ENCODE measurements around the gene PTPRN2.
"Not testable (repeated sequence)": the region's sequence is repeated elsewhere in the genome, so short reads cannot be mapped to it uniquely, and the experiment has no call there.

The PTPRN2 gene

DNA sequence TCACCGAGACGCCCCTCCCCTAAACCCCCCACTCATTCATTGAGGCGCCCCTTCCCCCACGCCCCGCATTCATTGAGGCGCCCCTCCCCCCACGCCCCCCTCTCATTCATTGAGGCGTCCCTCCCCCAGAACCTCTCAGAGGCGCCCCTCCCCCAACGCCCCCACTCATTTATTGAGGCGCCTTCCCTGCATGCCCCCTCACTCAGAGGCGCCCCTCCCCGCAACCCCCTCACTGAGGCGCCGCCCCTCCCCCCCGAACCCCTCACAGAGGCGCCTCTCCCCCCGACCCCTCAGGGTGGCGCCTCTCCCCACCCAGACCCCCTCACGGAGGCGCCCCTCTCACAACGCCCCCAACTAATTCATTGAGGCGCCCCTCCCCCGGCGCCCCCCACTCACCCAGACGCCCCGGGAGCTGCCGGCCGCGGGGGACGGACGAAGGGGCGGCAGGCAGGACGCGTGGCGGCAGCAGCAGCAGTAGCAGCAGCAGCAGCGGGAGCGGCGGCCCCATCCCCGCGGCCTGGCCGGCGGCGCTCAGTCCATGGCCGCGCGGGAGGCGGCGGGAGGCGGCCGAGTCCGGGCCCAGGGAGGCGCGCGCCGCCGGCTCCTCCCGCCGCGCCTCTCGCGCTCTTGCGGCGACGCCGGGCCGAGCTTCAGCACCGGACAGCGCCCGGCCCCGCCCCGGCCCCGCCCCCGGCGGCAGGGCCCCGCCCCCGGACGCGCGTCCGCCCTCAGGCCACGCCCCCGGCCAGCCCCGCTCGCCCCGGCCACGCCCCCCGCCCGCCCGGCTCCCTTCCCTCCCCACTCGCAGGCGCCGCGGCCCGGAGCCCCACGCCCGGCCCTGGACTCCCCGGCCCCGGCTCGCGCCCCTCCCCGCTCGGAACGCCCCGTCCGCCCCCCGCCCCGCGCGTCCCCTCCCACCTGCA lies at the start of gene PTPRN2:
TSS of gene PTPRN2 (minus strand) at position 662 of the 923 bp plus-strand sequence.
- DNase-seq: peak; percentile 48

DNA sequence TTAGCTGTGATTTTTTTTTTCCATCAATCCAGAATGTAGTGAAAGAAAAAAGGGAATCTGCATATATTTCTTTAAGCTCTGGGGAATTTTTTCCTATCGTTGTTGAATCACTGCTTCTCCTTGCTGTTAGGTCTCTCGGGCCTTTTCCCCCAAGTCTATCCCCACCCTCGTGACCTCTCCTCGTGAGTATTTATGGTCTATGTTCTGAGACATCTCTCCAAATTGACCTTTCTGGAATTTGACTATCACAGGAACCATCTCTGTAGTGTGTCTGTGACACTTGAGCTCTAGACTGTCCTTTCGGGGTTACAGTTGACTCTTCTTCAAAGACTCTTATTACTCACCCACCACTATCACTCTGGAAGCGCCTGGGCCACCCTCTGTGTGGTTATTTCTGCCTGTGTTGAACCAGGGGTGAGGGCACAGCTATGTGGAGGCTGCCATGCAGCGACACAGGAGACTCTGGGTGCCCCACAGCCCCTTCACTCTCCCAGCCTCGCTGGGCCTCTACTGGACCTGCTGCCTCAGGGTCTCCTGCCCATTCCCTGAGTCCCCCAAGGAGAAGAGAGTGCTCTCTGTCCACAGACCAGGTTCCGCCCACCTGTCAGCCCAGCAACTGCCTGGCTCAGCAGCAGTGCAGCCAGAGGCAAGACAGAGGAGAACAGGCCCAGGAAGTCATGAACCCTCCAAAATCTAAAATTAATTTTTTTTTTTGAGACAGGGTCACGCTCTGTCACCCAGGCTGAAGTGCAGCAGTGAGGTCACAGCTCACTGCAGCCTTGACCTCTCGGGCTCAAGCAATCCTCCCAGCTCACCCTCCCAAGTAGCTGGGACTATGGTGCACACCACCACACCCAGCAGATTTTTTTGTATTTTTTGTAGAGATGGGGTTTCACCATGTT lies 45.7 kb upstream of the PTPRN2 start:
- no peak for DNase-seq

- no peak for DNase-seq
Measured at GRCh38 chr7:158631574-158632195, 44.1 kb upstream of the PTPRN2 start.

DNA sequence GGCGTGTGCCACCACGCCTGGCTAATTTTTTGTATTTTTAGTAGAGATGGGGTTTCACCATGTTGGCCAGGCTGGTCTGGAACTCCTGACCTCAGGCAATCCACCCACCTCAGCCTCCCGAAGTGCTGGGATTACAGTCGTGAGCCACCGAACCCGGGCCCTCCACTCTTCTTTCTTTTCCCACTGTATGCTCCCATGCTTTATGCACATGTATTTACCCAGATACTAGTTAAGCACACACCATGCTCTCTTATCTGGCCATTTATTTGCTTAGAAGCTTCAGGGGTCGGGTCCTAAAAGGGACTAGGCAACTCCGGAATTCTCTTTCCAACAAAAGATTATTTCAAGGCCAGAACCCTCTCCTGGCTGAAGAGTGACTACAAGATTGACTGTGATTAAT lies 38.7 kb upstream of the PTPRN2 start:
- DNase-seq: not testable (repeated sequence)

DNA sequence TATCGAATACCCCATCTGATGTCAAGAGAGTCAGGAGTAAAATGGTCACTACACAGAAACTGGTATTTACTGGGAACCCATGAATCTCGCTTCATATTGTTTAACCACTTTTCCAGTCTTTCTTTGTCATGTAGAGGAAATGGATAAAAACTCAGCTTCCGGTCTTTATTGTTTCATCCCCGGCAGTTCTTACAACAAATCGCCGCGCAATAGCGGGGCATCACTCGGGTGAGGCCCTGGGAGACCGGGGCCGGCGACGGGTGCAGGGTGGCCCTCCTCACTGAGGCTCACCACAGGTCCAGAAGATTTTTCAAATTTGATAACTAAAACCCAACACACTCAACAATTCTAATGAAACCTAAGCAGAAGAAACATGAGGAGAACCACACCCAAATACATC lies 35.6 kb upstream of the PTPRN2 start:
- no peak for DNase-seq

DNA sequence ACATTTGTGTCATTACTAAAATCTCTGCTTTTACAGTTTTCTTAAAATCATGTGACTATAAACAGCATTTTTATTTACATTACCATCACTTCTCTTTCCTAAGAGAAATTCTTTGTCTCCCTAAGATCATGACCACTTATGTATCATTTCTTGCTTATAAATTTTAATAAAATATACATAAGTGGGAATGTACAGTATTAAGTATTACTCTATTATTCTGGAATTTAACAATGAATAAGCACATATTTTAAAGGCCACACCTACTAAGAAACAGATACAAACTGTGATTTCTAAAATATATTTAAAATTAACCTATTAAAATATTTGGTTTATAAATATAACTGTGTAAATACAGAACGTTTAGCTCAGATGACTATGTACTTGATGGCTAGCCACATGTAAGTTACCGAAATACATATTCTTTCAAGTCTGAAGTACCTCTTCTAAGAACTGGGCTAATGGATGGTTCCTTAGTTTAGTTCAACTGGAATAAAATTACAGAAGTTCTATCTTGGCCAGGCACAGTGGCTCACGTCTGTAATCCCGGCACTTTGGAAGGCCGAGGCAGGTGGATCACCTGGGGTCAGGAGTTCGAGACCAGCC lies 33.3 kb upstream of the PTPRN2 start:
- no peak for DNase-seq

- DNase-seq: no peak
Measured at GRCh38 chr7:158620418-158620817, 32.8 kb upstream of the PTPRN2 start.

DNA sequence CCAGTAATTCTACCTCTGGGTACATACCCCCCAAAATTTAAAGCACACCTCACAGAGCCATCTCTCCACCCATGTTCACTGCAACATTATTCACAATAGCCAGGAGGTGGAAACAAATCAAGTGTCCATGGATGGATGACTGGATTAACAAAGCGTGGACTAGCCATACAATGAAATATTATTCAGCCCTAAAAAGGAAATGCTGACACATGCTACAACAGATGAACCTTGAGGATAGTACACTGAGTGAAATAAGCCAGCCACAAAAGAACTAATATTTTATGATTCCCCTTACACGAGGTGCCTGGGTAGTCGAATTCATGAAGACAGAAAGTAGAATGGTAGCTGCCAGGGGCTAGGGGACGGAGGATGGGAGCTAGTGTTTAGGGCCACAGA lies 31.1 kb upstream of the PTPRN2 start:
- no peak for DNase-seq

GRCh38 chr7:158617737-158618128 lies 30.1 kb upstream of the PTPRN2 start:
- peak; percentile 76 for DNase-seq

DNA sequence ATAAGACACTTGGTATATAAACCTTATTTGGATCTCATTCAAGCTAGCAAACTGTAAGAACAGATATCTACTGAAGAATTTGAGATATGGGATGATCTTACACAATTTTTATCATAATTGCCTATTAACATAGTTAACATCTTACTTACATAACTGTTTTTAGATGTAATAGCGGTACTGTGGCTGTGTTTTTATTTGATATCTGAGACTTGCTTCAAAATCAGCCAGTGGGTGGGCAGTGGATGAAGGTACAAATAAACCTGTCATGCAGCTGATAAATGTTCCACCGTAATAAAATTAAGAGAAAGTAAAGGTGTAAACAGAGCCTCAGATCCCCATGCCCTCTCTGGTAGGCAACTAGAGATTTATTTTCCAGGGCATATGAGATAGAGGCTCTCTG lies 28.4 kb upstream of the PTPRN2 start:
- DNase-seq: no peak

DNA sequence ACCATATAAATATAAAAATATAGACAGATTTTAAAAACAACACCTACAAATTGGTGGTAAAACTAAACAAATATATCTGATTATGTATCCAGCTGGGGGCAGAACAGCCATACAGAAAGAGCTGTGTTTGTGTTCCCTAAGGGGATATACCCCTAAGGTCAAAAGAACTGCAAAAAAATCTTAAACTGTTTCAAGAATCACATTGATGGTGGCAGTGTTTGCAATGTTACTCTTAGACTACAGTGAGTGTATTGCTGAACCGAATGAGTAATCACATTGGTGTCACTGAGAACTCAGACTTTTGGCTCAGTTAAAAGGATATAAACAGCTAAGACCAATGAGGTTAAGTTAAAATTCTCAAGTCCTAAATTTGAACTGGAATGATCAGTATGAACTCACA lies 27.1 kb upstream of the PTPRN2 start:
- peak; percentile 59 for DNase-seq

GRCh38 chr7:158613481-158613880 lies 25.9 kb upstream of the PTPRN2 start:
- no peak for DNase-seq

DNA sequence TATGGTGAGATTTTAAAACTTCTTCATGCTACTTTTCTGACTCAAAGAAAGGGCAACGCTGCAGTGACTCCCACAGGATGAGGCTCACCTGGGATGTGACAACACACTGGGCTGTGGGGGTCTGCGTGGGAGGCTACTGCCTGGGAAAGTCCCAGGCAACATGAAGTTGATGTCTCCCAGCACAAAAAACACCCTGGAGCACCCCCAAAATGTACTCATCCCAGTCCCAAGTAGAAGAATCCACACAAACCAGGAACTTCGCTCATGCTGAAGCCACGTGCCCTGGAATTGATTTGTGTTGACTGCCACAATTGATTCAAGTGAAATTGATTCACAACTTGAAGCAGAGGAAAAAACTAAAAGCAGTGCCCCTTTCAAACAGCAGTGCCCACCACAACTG lies 24.9 kb upstream of the PTPRN2 start:
- DNase-seq: no peak

DNA sequence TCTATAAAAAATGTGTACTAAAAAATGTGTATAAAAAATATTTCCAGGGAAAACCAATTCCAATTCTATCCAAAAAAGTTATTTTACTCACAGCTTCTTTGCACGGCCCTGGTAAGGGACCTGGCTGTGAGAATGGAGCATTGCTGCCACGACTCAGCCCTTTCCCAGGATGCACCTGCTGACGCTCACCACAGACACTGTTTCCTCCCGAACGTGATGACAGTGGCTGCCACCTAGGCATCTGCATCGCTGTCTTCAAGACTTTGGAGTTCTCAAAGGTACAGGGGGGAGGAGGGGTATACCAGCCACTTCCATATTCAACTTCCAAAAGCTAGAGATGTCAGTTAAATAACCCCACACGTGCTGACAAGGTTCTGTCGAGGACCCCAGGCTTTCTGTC lies 23.9 kb upstream of the PTPRN2 start:
- DNase-seq: no peak

DNA sequence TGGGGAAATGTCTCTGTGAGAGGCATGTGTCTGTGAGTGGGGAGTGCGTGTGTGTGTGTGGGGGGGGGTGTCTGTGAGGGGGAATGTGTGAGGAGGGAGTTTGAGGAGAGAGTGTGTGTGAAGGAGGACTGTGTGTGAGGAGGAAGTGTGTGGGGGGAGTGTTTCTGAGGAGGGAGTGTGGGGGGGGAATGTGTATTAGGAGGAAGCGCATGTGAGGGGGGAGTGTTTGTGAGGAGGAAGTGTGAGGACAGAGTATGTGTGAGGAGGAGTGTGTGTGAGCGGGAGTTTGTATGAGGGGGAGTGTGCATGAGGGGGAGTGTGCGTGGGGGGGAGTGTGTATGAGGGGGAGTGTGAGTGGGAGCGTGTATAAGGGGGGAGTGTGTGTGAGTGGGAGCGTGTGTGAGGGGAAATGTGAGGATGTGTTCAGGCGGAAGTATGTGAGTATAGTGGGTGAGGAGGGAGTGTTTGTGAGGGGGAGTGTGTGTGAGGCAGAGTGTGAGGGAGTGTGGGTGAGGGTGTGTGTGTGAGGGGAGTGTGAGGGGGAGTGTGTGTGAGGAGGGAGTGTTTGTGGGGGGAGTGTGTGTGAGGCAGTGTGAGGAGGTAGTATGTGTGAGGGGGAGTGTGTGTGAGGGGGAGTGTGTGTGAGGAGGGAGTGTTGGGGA lies 21.8 kb upstream of the PTPRN2 start:
- no peak for DNase-seq

- DNase-seq: no peak
Measured at GRCh38 chr7:158607563-158607962, 19.9 kb upstream of the PTPRN2 start.

DNA sequence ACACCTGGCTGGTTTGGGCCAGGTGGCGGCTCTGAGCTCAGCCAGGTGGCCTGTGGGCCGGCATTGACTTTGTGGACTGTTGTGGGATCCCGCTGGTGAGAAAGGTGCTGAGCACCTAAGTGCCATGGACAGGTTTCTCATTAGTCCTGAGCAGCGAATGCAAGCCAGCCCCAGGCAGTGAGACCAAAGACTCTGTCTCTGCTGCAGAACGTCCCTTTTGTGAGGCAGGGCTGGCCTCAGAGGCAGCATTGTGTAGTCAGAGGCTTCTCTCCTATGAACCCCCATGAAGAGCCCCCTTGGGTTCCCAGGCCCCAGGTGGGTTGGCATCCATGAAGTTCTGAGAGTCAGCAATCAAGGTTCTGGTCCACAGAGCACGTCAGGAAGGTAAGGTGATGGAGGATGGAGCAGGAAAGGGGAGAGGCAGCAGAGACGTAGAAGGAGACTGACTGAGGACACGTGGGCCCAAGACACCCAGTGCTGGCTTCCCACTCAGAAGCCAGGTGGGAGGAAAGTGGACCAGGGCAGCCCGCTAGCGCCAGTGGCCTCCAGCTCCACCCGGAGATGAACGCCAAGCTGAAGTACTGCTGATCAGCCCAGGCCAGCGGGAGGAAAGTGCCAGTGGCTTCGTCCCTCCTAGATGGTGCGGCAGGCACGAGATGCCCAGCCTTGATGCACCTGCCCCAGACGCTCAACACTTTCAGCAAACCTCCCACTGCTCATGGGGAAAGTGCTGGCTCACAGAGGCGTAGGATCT lies 19.2 kb upstream of the PTPRN2 start:
- DNase-seq: no peak

GRCh38 chr7:158606129-158606528 lies 18.5 kb upstream of the PTPRN2 start:
- DNase-seq: no peak

DNA sequence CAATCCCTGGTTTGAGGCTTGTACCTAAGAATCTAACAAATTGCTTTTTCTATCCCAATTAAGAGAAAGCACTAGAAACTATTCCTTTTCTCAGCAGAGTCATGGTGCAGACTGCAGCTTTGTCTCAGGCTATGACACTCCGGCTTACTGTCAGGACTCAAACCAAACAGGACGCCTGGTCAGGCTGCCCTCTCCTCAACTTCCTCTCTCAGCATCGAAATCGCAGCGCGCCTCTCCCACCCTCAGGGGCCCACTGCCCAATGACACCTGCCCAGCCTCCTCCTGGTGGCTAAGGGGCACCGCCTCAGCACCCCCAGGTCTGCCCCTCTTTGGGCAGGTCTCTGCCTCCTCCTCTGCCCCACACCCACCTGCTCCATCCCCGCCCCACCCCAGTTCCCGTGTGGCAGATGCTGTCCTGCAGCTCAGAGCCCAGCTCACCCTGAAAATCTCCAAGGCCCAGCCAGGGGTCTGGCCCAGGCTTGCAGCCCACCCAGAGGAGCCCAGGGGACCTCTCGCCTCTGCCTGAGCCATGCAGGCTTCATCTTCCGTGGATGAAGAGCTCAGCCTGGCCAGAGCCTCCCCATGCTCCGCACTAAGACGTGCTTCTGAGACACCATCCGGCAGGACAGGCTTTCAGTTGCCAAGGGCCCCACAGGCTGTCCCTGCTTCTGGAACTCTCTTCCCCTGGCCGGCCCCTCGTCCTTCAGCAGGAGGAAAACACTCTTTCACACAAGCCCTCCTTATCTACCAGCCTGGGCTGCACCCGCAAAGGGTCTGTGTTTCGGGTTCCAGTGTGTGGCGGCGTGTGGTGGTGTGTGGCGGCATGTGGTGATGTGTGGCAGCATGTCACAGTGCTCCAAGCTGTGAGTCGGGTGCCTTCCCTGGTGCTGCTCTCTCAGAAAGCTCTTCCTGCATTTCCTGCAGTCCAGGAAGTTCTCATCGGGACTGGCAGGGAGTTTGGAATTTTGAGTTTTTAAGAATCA lies 16.4 kb upstream of the PTPRN2 start:
- no peak for DNase-seq

All from fibroblast of upper back skin (primary cell).